HG03342 (cell line): Measurements from ENCODE around the gene FAM219A.
"Not testable (repeated sequence)": the region's sequence is repeated elsewhere in the genome, so short reads cannot be mapped to it uniquely, and the experiment has no call there.

Experiments used
- ATAC-seq: cut with Tn5 transposase; IDR thresholded peaks from one replicate; pipeline ENCODE4 v1.9.1; 2021; ENCODE audit warnings: mild to moderate bottlenecking, moderate library complexity; ENCODE audit not compliant: unreplicated experiment

Gene FAM219A

GRCh38 chr9:34379334-34380033 is 78.9 kb downstream of the FAM219A start:
- no peak for ATAC-seq

DNA sequence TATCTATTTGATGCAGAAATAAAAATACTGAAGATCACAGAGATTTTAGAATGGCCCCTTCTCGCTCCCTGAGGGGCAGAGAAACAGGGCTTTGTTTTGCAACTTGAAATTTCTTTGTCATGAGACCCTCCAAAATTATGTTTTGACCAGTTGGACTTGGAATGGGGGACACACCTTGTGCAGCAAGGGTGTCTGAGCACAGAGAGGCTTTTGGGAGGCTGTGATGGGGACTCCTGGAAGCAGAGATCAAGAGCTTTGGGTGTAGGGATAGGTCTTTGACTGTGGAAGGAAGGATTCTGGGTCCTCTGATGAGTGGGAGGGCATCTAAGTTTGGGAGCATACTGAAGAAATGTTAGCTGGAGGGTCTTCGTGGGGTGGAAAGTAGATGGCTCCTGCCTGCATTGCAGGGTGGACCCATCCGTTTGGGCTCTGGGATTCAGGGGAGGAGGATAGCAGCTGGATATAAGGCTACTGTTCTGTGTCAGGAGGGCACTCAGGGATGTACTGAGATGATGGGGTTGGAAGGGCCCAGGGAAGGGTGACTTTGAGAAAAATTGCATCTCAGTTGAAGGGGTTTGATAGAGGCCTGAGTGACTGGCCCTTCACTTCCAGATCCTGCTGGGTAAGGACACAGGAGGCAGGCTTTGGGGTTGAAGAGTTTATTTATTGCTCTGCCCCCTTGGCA is 79.9 kb downstream of the FAM219A start:
- no peak for ATAC-seq

DNA sequence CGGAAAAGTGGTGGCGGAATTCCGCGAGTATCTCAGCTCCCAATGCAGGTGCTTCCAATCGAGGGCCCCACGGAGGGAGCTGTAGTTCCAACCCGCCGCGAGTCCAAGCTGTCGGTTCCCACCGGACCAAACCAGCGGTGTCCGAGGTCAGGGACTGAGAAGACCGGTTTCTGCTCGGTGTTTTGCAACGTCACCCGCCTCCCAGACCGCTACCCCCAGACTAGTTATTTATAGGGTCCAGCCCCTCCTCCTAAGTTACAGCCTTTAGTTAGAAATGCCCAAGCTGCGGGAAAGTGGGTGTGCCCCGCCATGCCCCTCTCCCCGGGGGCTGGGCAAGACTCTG is 81.0 kb downstream of the FAM219A start:
- ATAC-seq = no peak

DNA sequence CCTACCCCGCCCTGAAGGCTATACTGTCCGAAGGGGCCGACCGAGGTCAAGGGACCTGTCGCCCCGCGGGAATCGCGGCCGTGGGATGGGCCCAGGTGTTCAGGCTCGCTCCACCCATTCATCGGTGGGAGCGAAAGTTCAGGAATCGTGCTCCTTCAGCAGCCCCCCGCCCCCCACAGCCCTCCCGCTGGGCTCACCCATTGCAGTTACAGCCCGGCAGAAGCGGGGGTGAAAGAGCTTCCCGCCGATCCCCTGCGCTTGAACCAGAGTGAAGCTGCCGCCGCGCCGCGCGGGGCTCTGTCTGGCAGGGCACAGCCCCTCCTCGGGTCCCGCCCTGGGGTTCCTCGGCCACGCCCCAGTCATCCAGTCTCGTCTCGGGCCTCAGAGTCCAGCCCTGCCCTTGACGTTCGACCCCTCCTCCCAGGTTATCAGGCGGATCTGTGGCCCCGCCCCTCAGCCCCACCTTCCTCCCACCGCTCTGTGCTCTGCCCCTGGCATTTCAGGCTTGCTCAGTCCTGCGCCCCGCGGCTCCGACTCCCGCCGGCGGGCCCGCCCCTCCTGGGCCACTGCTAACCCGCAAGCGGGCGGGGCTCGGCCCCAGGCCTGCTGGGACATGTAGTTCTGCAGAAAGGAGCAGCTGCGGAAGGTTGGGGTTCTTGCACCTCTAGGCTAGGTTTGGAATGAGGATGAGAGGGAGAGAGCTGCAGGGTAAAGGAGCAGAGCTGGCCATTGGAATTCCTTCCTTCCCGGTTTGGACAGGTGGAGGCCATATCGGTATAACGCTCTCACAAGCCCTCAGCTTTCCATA is 81.6 kb downstream of the FAM219A start, which contains the start of gene MYORG:
Gene MYORG, minus strand, starts transcription at position 303 of the 808 bp plus-strand sequence. CDS start 3,955 bp downstream, outside the sequence.
- peak; percentile 87 for ATAC-seq

DNA sequence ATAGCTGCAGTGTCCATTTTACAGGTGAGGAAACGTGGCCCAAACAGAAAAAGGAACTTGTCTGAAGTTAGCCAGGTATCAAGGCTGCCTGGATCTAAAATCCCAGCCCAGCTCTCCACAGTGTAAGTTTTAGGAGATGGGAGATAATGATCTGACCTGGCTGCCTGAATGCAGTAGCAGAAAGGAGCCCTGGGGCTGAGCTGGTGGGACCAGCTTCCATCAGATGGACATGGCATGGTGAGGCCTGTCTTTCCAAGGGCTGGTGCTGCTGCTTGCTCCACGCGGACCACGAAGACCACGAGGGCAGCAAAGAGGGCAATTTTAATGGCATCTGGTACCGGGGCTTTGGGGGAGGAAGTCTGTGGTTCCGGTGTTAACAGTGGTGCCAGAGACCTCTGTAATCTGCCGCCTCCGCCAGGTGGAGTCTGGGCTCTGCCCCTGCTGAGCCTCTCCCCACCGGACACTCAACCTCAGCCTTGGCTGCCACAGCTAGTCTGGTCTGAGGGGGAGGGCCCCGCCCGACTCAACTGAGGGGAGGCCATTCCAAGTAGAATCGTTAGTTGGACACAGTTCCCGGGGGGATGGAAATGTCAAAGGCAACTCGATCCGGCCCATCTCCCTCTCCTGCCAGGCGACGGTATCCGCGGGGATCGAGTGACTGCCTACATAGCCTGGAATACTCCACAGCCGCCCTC is 82.3 kb downstream of the FAM219A start:
- no peak for ATAC-seq

- no peak for ATAC-seq
These were observed 83.3 kb downstream of the FAM219A start for GRCh38 chr9:34374905-34375552.

GRCh38 chr9:34374339-34374738 is 84.0 kb downstream of the FAM219A start:
- ATAC-seq = no peak

GRCh38 chr9:34373749-34374148 is 84.6 kb downstream of the FAM219A start:
- ATAC-seq = no peak

- ATAC-seq = no peak
These were observed 85.8 kb downstream of the FAM219A start for GRCh38 chr9:34372467-34373011.

GRCh38 chr9:34371886-34372466 is 86.4 kb downstream of the FAM219A start:
- no peak for ATAC-seq

GRCh38 chr9:34370970-34371880 is 87.1 kb downstream of the FAM219A start:
- ATAC-seq = no peak

- ATAC-seq = no peak
These were observed 87.9 kb downstream of the FAM219A start for GRCh38 chr9:34370335-34370969.

DNA sequence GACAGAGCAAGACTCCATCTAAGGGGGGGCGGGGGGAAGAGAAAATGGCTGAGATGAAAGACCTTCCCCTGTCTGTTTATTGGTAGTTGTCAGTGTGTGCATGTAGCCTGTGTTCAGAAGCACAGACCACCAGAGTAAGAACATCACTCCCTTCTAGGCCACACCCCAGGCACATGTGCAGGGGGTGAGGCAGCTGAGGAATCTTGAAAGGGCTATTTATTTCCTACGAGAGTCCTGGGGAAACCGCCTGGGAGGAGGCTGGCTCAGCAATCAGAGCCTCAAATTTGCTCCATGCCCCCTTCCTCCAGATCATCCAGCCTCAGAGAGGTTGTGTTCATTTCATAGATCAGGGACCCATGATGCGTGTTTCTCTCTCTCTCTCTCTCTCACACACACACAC is 88.7 kb downstream of the FAM219A start:
- no peak for ATAC-seq

DNA sequence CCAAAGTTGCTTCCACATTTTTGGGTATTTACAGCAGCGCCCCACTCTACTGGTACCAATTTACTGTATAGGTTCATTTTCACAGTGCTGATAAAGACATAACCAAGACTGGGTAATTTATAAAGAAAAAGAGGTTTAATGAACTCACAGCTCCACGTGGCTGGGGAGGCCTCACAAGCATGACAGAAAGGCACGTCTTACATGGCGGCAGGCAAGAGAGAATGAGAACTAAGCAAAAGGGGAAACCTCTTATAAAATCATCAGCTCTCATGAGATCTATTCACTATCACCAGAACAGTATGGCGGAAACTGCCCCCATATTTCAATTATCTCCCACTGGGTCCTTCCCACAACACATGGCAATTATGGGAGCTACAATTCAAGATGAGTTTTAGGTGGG is 89.6 kb downstream of the FAM219A start:
- not testable (repeated sequence) for ATAC-seq

DNA sequence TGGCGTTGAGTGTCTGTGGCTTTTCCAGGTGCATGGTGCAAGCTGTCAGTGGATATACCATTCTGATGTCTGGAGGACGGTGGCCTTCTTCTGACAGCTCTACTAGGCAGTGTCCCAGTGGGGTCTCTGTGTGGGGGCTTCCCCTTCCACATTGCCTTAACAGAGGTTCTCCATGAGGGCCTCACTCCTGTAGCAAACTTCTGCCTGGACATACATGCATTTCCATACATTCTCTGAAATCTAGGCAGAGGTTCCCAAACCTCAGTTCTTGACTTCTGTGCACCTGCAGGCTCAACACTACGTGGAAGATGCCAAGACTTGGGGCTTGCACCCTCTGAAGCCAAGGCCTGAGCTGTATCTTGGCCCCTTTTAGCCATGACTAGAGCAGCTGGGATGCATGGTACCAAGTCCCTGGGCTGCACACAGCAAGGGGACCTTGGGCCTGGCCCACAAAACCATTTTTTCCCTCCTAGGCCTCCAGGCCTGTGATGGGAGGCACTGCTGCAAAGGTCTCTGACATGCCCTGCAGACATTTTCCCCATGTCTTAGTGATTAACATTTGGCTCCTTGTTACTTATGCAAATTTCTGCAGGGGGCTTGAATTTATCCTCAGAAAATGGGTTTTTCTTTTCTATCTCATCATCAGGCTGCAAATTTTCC is 90.5 kb downstream of the FAM219A start:
- not testable (repeated sequence) for ATAC-seq

DNA sequence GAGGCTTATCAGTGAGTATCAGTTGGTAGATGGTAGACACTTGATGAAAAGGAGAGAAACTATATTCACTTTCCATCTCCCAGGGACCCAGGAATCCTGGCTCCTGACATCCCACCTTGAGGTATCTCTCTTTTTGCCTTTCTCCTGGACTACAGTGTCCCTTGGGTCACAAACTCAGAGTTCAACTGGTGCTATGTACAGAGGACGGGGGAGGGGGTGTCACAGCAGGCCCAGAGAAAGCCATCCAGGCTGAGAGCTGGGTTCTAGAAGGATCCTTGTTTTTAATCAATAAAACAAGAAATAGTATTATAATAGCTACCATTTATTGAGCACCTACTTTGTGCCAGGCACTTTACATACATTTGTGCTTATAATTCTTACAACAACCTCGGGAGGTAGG is 92.0 kb downstream of the FAM219A start:
- ATAC-seq = no peak

DNA sequence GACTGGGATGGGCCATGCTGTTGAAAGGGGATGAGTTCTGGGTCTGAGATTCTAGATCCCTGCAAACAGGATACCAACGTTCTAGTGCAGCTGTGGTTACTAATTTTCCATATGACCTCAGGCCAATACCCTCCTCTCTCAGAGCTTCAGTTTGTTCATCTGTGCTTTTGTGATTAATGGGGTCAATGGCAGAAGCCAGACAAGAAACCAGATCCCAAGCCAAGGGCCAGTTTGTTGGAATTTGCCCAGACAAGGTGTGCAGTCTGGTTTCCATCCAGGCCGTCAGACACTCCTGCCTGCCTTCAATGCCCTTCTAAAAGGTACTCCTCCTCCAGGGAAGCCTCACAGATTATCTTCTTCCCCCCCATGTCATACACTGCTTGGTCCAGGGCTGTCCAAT is 93.1 kb downstream of the FAM219A start:
- ATAC-seq = no peak
